TTC549 (cell line): ENCODE measurements around the gene CARD6.
"Not testable (repeated sequence)": the region's sequence is repeated elsewhere in the genome, so short reads cannot be mapped to it uniquely, and the experiment has no call there.

Source experiments
- FAIRE-seq: peaks from 2 replicates; lab custom pipeline; 2012; peaks lifted over from hg19 to GRCh38; lab: Jason Lieb, UNC

The CARD6 gene

GRCh38 chr5:40873286-40873880 is 32.2 kb downstream of the CARD6 start:
- no peak for FAIRE-seq

GRCh38 chr5:40875958-40876357 is 34.8 kb downstream of the CARD6 start:
- no peak for FAIRE-seq

DNA sequence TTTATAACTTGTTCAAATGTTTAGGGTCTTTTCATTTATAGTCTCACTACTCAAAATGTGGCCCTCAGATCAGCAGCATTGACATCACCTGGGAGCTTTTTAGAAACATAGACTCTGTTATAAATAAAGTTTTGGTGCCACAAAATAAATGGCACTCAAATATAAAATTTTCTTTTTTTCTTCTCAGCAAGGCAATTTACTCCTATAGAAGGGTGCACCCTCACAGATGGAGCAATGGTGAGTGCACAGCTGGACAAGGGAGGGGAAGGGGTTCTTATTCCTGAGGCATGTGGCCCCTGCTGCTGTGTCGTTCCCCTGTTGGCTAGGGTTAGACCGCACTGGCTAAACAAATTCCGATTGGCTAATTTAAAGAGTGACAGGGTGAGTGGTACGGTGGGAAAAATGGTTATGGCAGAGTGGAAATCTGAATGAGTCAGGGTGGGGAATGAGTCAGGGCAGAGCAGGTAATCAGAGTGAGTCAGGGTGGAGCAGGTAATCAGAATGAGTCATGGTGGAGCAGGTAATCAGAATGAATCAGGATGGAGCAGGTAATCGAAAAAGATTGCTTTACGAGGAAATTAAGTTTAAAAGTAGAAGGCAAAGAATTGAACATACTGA is 36.3 kb downstream of the CARD6 start:
- no peak for FAIRE-seq

DNA sequence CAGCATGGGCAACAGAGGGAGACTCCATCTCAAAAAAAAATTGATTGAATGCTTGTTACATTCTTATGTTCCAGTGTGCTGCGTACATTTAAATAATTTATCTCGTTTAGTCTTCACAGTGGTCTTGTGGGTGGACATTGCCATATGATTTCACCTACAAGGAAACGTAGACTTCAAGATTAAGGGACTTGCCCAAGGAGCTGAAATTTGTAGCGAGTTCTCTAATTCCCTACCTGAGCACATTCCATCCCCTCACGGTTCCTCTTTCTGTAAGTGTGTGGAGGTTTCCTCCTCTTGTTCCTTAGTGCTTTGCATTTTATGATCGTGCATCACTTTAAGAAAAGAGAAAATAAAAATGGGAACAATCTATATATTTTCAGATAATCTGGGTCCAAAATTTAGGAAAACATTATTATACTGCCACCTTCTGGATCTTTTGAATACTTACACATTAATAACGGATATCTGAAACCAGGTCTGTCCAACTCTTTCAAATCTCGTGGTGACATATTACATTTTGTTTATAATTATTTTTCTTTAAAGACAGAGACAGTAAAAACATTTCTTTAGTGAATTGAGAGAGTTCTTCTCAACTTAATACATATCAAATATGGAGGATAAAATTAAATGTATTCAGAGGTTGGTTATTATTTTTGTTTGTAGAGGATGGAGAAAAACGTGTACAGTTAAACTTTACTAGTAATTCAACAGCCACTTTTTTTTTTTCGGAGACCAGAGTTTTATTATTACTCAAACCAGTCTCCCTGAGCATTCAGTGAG is 38.2 kb downstream of the CARD6 start:
- peak; percentile 94 for FAIRE-seq

GRCh38 chr5:40882291-40882690 is 41.1 kb downstream of the CARD6 start:
- FAIRE-seq = no peak

- FAIRE-seq = not testable (repeated sequence)
These were observed 41.9 kb downstream of the CARD6 start for GRCh38 chr5:40883051-40883450.

- not testable (repeated sequence) for FAIRE-seq
These were observed 54.6 kb downstream of the CARD6 start for GRCh38 chr5:40895440-40896425.

GRCh38 chr5:40904205-40904993 is 63.2 kb downstream of the CARD6 start:
- peak; percentile 37 for FAIRE-seq

- no peak for FAIRE-seq
These were observed 63.8 kb downstream of the CARD6 start for GRCh38 chr5:40904994-40905306.

DNA sequence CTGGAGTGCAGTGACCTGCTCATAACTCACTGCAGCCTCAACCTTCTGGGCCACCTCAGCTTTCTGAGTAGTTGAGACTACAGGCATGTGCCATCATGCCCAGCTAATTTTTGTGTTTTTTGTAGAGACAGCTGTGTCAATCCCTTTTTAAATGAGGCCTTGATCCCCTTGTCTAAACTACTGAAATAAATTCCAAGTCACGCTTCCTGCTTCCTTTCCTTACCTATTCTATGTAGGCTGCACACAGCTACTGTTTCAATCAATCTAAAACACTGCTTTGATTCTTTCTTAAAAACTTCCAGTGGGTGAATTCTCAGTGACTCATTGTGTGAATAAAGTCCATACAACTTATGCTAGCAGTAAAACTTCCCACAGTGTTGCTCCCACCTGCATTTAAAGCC is 65.2 kb downstream of the CARD6 start:
- no peak for FAIRE-seq

DNA sequence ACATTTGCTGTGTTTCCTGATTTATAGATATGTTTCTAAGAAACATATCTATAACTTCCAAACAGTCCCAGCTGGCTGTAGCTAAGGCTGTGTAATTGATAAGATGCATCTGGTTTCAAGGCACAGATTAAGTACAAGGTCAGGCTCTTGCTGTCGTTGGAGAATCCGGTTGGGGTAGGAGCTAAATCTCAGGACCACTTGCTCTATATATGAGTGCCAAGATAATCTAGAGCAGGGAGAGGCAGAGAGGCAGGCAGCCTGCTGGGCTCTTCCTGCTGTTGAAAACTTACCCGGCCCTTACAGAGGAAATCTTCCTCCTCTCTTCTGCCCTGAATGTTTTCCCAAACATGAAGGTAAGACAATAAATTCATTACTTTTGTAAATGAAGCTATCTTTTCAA is 68.1 kb downstream of the CARD6 start, which contains the start of gene C7:
Gene C7 (plus strand): TSS at position 234 of the 400 bp plus-strand sequence. CDS start 114 bp downstream, at position 348.
- no peak for FAIRE-seq

DNA sequence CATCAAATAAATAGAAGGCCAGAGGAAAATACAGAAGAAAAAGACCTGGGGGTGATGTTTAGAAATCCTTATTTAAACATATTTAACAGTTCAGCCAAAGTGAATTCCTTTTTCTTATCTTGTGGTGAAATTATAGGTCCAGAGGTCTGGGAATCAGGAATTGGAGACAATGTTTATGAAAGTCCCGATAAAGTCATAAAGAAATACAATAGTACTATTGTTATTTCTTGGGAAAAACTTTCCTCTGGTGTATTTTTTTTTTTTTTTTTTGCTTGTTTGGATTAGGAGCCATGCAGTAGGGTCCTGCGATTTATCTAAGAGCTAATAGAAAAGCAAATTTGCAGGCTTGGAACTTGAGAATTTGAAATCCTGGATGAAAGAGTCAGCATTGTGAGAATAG is 68.6 kb downstream of the CARD6 start:
- no peak for FAIRE-seq
